Measurements from ENCODE around the gene GNL1. TPM values are rescaled to one million over a fixed set of nuclear protein-coding genes. Genes with fewer than 3 reads are reported as not detected.

Gene GNL1
- total and polyA plus RNA-seq, 2 donors (not counting 3 experiments of a cell fraction or from before 2014, with no cell fraction given): 58.4 to 87.3 TPM

DNA sequence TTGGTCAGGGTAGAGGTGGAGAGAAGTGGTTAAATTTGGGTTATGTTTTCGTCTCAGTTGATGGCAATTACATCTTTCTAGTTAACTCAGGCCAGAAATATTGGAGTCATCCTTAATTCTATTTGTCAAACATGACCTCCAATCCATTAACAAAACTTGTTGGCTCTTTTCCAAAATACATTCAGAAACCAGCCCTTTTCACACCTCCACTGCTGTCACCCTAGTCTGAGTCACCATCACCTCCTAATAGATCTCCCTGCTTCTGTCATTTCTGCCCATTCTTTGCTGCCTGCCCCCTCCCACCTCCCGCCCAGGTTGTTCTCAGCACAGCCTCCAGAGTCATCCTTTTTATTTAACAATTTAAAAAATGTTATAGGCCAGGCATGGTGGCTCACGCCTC is 12.0 kb upstream of the GNL1 start:
- ChIA-PET CTCF (interaction anchor here (1.8 kb wide), 1 partner anchor 23 kb away, joined by 9 read pairs; no protein-coding TSS in a partner anchor), POLR2A (no interaction called here)
- BruUV-seq (replicated peaks): no TSS peak

DNA sequence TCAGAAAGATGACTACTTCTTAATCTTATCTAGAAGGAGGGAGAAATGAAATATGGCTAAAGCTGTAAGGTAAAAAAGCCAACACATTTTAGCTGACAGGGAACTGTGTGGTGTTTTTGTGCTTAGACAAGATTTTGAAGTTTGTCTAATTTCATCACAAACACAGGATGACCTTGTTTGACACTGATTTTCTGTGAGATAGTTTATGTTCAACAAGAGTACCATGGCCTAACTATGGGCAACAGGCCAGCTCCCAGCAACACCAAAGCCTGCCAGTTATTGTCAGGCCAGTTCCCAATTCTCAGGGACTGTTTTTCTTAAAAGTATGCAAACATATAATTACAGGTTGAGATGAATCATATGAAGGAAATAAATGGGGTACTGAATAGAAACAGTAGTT is 9.5 kb upstream of the GNL1 start:
- FAIRE-seq: no peak
- CTCF ChIA-PET: interaction anchor here (1.7 to 4.3 kb wide), 4 partner anchors 21 to 84 kb away, joined by 4 to 20 read pairs (median 12); no protein-coding TSS in a partner anchor
- peak; percentile 51 for DNase-seq (ENCODE audit: low read depth, low spot score)

More for the DNA sequence above, 12.0 kb upstream of the GNL1 start:
- H3K4me1 ChIP-seq (ENCODE audit: control insufficient read depth, extremely low read depth, insufficient read depth, low read length): peaks cover 18% of the 10 kb centered on the region
- no peak overlapping the region for H2AFZ ChIP-seq (ENCODE audit: low read depth, low read length)
- peaks cover 18% of the 10 kb centered on the region for H3K79me2 ChIP-seq (ENCODE audit: control insufficient read depth, insufficient read depth, low read length)
- TF ChIP-seq EZH2 (IDR thresholded peaks at IDR 0.05; ENCODE audit: borderline replicate concordance, low read depth, low read length, severe bottlenecking): no peak
- TF ChIP-seq POLR2A (IDR thresholded peaks at IDR 0.05; ENCODE audit: low read depth, low read length): no peak
- no peak for TF ChIP-seq FOS (IDR thresholded peaks at IDR 0.05; ENCODE audit: borderline replicate concordance, insufficient read depth, low read length)
- TF ChIP-seq, protein P1, sequence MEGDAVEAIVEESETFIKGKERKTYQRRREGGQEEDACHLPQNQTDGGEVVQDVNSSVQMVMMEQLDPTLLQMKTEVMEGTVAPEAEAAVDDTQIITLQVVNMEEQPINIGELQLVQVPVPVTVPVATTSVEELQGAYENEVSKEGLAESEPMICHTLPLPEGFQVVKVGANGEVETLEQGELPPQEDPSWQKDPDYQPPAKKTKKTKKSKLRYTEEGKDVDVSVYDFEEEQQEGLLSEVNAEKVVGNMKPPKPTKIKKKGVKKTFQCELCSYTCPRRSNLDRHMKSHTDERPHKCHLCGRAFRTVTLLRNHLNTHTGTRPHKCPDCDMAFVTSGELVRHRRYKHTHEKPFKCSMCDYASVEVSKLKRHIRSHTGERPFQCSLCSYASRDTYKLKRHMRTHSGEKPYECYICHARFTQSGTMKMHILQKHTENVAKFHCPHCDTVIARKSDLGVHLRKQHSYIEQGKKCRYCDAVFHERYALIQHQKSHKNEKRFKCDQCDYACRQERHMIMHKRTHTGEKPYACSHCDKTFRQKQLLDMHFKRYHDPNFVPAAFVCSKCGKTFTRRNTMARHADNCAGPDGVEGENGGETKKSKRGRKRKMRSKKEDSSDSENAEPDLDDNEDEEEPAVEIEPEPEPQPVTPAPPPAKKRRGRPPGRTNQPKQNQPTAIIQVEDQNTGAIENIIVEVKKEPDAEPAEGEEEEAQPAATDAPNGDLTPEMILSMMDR (IDR thresholded peaks at IDR 0.05; ENCODE audit: extremely low read depth in 1 of 2, insufficient read depth in 1 of 2, low read depth in 1 of 2, low read length in 2 of 2): no peak
- intact Hi-C loops (cut with micrococcal nuclease): no loop called here
- no peak overlapping the region for H3K27ac ChIP-seq (ENCODE audit: insufficient read depth, low read depth, low read length)
- no peak overlapping the region for H3K9ac ChIP-seq (replicated peaks; ENCODE audit: extremely low read depth, insufficient read depth, low read length)
- no peaks in the 10 kb centered on the region for H3K27me3 ChIP-seq (ENCODE audit: control insufficient read depth in 2 of 2, insufficient read depth in 2 of 2, low read length in 2 of 2)
- H3K36me3 ChIP-seq (ENCODE audit: control insufficient read depth in 2 of 2, extremely low read depth in 1 of 2, insufficient read depth in 2 of 2, low read length in 2 of 2): no peaks in the 10 kb centered on the region
- H3K4me3 ChIP-seq (replicated peaks in 1 of 3; ENCODE audit: insufficient read depth in 1 of 3, low read depth in 1 of 3, low read length in 3 of 3): no peak overlapping the region
- FAIRE-seq (no peak), DNase-seq (ENCODE audit: low read depth, low spot score) (no peak)
- no peaks in the 10 kb centered on the region for H3K9me1 ChIP-seq (replicated peaks; ENCODE audit: control insufficient read depth, extremely low read depth, insufficient read depth, low read length)
- no peaks in the 10 kb centered on the region for H3K9me3 ChIP-seq (replicated peaks; ENCODE audit: control insufficient read depth, insufficient read depth, low read length)
- dilution Hi-C loops (cut with MboI; ENCODE audit: extremely low pct_ligation_motif_present, low sequenced_read_pairs): no loop called here
- no peaks in the 10 kb centered on the region for H4K20me1 ChIP-seq (replicated peaks; ENCODE audit: control insufficient read depth, extremely low read depth, insufficient read depth, low read length)
- H3K4me2 ChIP-seq (ENCODE audit: insufficient read depth, low read length): no peak overlapping the region

More for the DNA sequence above, 9.5 kb upstream of the GNL1 start:
- Histone ChIP-seq H3K27ac (ENCODE audit: insufficient read depth, low read depth, low read length) (no peak overlapping the region), H3K4me3 (replicated peaks in 1 of 3; ENCODE audit: insufficient read depth in 1 of 3, low read depth in 1 of 3, low read length in 3 of 3) (no peak overlapping the region), H3K4me1 (ENCODE audit: control insufficient read depth, extremely low read depth, insufficient read depth, low read length) (peaks cover 6% of the 10 kb centered on the region), H3K36me3 (ENCODE audit: control insufficient read depth in 2 of 2, extremely low read depth in 1 of 2, insufficient read depth in 2 of 2, low read length in 2 of 2) (peaks cover 0 to 6% of the 10 kb centered on the region in 2 experiments), H3K9me1 (replicated peaks; ENCODE audit: control insufficient read depth, extremely low read depth, insufficient read depth, low read length) (no peaks in the 10 kb centered on the region), H2AFZ (ENCODE audit: low read depth, low read length) (no peak overlapping the region), H3K79me2 (ENCODE audit: control insufficient read depth, insufficient read depth, low read length) (no peaks in the 10 kb centered on the region), H3K9me3 (replicated peaks; ENCODE audit: control insufficient read depth, insufficient read depth, low read length) (no peaks in the 10 kb centered on the region), H3K4me2 (ENCODE audit: insufficient read depth, low read length) (no peak overlapping the region), H3K9ac (replicated peaks; ENCODE audit: extremely low read depth, insufficient read depth, low read length) (no peak overlapping the region), H4K20me1 (replicated peaks; ENCODE audit: control insufficient read depth, extremely low read depth, insufficient read depth, low read length) (no peaks in the 10 kb centered on the region), H3K27me3 (ENCODE audit: control insufficient read depth in 2 of 2, insufficient read depth in 2 of 2, low read length in 2 of 2) (no peaks in the 10 kb centered on the region)
- intact Hi-C loops (cut with micrococcal nuclease) (no loop called here), dilution Hi-C loops (cut with MboI; ENCODE audit: extremely low pct_ligation_motif_present, low sequenced_read_pairs) (no loop called here)
- TF ChIP-seq FOS (IDR thresholded peaks at IDR 0.05; ENCODE audit: borderline replicate concordance, insufficient read depth, low read length): no peak
- POLR2A ChIA-PET: no interaction called here
- BruUV-seq (replicated peaks): no TSS peak
